Upper lobe of right lung (tissue), 1 donor: ENCODE measurements around the gene ZDHHC18. TPM values are rescaled to one million over a fixed set of nuclear protein-coding genes. Genes with fewer than 3 reads are reported as not detected.

ENCODE experiments used
- ATAC-seq: fragments of 200-7000 bp; cut with Tn5 transposase; one replicate; pipeline ENCODE4 v1.9.1; 2020; ENCODE audit warnings: mild to moderate bottlenecking, moderate library complexity
- DNase-seq: peaks from one replicate; pipeline ENCODE4 v3.0.0-alpha.2; 2020
- H3K27ac ChIP-seq: fragments of 200-600 bp; one replicate; pipeline ENCODE4 v1.8.0; 2022
- H3K27me3 ChIP-seq: fragments of 200-600 bp; one replicate; pipeline ENCODE4 v1.8.0; 2022; ENCODE audit warnings: mild to moderate bottlenecking
- H3K36me3 ChIP-seq: fragments of 200-600 bp; one replicate; pipeline ENCODE4 v1.8.0; 2022
- H3K4me1 ChIP-seq: fragments of 200-600 bp; one replicate; pipeline ENCODE4 v1.8.0; 2022
- H3K4me3 ChIP-seq: fragments of 200-600 bp; one replicate; pipeline ENCODE4 v1.8.0; 2022; ENCODE audit warnings: mild to moderate bottlenecking
- H3K9me3 ChIP-seq: fragments of 200-600 bp; one replicate; pipeline ENCODE4 v1.8.0; 2022
- intact Hi-C: fragments of 100-400 bp; cut with DNase I; formaldehyde crosslinking; loops from one replicate; pipeline ENCODE4 v1.11.0; 2022
- total RNA-seq: library from RNA; stranded (reverse); fragmentation: NEBNext Ultra II Directional; extraction: Animal tissue kit (Norgen Biotek cat#: 25700); gene quantifications from one replicate; pipeline ENCODE4 v1.2.1, GENCODE V29; 2021
- TF ChIP-seq, protein P1 (sequence below): fragments of 200-600 bp; IDR thresholded peaks from one replicate; pipeline ENCODE4 v1.8.0; 2022; ENCODE audit warnings: antibody characterized with exemption
- donor health status: DM: no; HTN: yes; CAD: no; lungs with severe emphysema.

The ZDHHC18 gene
- total RNA-seq, 1 donor from 2014 or later = 26.2 TPM

DNA sequence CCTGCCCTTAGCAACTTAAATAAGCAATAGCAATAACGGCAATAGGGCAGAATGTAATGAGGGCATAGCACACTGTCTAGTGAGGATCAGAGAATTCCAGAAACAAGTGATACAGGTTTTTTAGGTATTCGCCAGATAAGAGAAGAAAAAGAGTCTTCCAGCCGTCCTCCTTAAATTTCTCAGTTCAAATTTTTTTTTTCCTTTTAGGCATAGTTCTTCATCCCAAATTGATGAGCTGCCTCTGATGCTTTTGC, 36.9 kb upstream of the ZDHHC18 start:
- intact Hi-C loops = loop anchor here (10.0 kb wide), 1 partner anchor 95 kb away; the partner anchor contains the start of gene ARID1A
- H3K27ac ChIP-seq = no peak overlapping the region
- DNase-seq = no peak
- TF ChIP-seq, protein P1, sequence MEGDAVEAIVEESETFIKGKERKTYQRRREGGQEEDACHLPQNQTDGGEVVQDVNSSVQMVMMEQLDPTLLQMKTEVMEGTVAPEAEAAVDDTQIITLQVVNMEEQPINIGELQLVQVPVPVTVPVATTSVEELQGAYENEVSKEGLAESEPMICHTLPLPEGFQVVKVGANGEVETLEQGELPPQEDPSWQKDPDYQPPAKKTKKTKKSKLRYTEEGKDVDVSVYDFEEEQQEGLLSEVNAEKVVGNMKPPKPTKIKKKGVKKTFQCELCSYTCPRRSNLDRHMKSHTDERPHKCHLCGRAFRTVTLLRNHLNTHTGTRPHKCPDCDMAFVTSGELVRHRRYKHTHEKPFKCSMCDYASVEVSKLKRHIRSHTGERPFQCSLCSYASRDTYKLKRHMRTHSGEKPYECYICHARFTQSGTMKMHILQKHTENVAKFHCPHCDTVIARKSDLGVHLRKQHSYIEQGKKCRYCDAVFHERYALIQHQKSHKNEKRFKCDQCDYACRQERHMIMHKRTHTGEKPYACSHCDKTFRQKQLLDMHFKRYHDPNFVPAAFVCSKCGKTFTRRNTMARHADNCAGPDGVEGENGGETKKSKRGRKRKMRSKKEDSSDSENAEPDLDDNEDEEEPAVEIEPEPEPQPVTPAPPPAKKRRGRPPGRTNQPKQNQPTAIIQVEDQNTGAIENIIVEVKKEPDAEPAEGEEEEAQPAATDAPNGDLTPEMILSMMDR = no peak
- no peaks in the 10 kb centered on the region for H3K27me3 ChIP-seq
- H3K4me3 ChIP-seq = no peak overlapping the region
- peaks cover 25% of the 10 kb centered on the region for H3K4me1 ChIP-seq
- ATAC-seq = no peak
- H3K9me3 ChIP-seq = no peaks in the 10 kb centered on the region
- H3K36me3 ChIP-seq = peaks cover 7% of the 10 kb centered on the region

DNA sequence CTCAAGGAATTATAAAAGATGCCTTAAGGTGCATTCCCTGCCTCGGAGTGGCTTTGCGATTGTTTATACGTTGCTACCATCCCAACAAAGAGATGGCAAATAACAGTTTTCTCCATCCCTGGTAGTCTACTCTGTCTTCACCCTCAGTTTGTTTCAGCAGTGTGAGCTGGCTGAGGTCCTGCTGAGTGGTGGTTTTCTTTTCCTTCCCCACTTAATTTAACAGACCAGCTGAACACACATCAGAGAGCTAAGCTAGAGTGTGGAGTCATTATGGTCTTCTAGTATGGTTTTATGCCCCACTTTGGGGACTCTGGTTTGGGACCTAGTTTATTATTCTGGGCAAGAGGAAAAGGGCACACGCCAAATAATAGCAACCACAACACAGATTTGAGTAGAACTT, 36.6 kb upstream of the ZDHHC18 start:
- DNase-seq = no peak
- no peak overlapping the region for H3K4me3 ChIP-seq
- no peaks in the 10 kb centered on the region for H3K27me3 ChIP-seq
- TF ChIP-seq, protein P1 = no peak
- peaks cover 11% of the 10 kb centered on the region for H3K36me3 ChIP-seq
- no peak for ATAC-seq
- H3K4me1 ChIP-seq = peaks cover 21% of the 10 kb centered on the region
- intact Hi-C loops = loop anchor here (5.0 to 10.0 kb wide), 2 partner anchors 95 to 188 kb away; partner anchors contain the start of gene ARID1A
- H3K9me3 ChIP-seq = no peaks in the 10 kb centered on the region
- H3K27ac ChIP-seq = no peak overlapping the region

DNA sequence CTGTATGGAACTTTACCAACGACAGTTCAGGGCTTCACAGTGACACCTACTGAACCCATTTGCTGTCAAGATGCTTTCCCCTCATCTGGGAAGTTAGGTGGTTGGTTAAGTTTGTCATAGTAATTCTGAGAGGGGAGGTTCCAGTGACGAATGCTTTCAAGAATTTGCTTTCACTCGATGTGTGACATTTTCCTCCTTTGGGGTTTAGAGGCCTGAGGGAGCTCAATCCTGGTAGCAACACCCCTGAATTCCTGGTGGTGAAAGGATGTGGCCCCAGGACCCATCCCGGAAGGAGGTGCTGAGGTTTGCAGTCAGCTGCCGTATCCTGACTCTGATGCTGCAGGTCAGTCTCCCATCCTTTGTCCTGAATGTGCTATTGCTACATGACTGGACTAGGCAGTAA, 35.9 kb upstream of the ZDHHC18 start:
- no peak overlapping the region for H3K27ac ChIP-seq
- peaks cover 16% of the 10 kb centered on the region for H3K36me3 ChIP-seq
- DNase-seq (no peak), ATAC-seq (no peak)
- peaks cover 15% of the 10 kb centered on the region for H3K4me1 ChIP-seq
- intact Hi-C loops = loop anchor here (5.0 kb wide), 1 partner anchor 188 kb away; no protein-coding TSS in a partner anchor
- H3K4me3 ChIP-seq = no peak overlapping the region
- no peaks in the 10 kb centered on the region for H3K27me3 ChIP-seq
- TF ChIP-seq, protein P1 = no peak
- no peaks in the 10 kb centered on the region for H3K9me3 ChIP-seq

DNA sequence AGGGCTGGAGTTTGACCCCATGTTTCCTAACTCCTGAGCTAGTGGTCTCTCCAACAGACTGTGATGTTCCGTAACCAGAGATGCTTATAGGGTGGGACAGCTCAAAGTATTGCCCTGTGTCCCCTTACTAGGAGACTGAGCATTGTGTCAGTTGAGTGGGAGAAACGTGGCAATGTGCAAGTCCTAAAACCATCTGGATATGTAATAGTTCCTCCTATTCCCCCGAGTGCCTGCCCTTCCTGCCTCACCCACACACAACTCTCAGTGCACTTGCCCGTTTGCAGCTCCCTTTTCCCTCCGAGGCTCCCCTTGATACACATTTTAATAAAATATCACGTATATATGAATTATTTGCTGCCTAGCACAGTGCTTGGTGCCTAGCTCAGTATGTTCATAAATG, 35.3 kb upstream of the ZDHHC18 start:
- peaks cover 16% of the 10 kb centered on the region for H3K36me3 ChIP-seq
- no peak for DNase-seq
- no peak for ATAC-seq
- H3K4me1 ChIP-seq = peaks cover 9% of the 10 kb centered on the region
- H3K27ac ChIP-seq = no peak overlapping the region
- intact Hi-C loops = loop anchor here (5.0 kb wide), 1 partner anchor 189 kb away; no protein-coding TSS in a partner anchor
- no peaks in the 10 kb centered on the region for H3K27me3 ChIP-seq
- H3K9me3 ChIP-seq = no peaks in the 10 kb centered on the region
- no peak overlapping the region for H3K4me3 ChIP-seq
- TF ChIP-seq, protein P1 = no peak

DNA sequence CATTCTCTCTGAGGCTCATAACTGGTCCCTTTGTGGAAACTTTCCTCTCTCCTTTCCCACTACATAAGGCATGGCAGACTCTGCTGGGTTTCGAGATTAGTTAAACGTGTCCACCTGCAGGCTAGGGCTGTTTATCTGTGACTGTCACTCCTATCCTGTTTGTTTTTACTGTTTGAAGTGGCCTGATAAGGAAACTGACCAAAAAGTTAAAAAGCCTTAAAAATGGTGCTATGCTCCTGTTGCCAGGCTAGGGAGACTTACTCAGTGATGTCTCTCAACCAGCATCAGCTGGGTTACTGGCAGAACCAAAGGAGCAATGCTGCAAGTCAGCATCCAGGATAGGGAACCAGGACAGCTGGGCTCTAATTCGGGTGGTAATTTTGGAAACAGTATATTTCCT, 34.9 kb upstream of the ZDHHC18 start:
- intact Hi-C loops = loop anchor here (5.0 kb wide), 1 partner anchor 189 kb away; no protein-coding TSS in a partner anchor
- peaks cover 16% of the 10 kb centered on the region for H3K36me3 ChIP-seq
- DNase-seq = no peak
- H3K4me3 ChIP-seq = no peak overlapping the region
- TF ChIP-seq, protein P1 = no peak
- H3K9me3 ChIP-seq = no peaks in the 10 kb centered on the region
- H3K4me1 ChIP-seq = peaks cover 4% of the 10 kb centered on the region
- no peaks in the 10 kb centered on the region for H3K27me3 ChIP-seq
- H3K27ac ChIP-seq = no peak overlapping the region
- ATAC-seq = no peak

DNA sequence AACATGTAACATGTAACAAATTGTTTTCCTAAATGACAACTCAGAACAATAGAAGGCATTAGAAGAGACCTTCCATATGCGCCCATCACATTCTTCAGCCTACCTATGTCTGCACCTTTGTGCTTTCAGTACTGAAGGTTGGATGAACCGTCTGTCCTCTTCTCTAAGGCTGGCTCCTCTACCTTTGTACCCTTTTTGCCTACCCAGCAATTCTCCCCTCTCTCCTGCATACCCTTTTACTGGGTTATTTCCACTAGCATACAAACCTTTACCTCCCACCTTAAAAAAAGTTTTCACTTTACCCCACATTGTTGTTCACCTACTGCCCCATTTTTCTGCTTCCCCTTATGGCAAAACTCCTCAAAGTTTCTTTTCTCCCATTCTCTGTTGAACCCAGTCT, 33.6 kb upstream of the ZDHHC18 start:
- TF ChIP-seq, protein P1 = no peak
- peaks cover 16% of the 10 kb centered on the region for H3K36me3 ChIP-seq
- H3K27me3 ChIP-seq = no peaks in the 10 kb centered on the region
- DNase-seq = no peak
- no peak for ATAC-seq
- no peak overlapping the region for H3K27ac ChIP-seq
- no peak overlapping the region for H3K4me3 ChIP-seq
- H3K9me3 ChIP-seq = no peaks in the 10 kb centered on the region
- intact Hi-C loops = loop anchor here (5.0 kb wide), 1 partner anchor 191 kb away; no protein-coding TSS in a partner anchor
- no peaks in the 10 kb centered on the region for H3K4me1 ChIP-seq
